ENCODE measurements around the gene NYNRIN.

- TF ChIP-seq POLR2A (IDR thresholded peaks at IDR 0.05; ENCODE audit: low read length) (no peak), GATA1 (IDR thresholded peaks at IDR 0.05; ENCODE audit: low read depth, low read length) (no peak)
These were observed 36.5 kb downstream of the NYNRIN start for GRCh38 chr14:24435192-24435810.
